ENCODE measurements around the gene CXCL17.

- TF ChIP-seq EZH2 (IDR thresholded peaks at IDR 0.05; ENCODE audit: low read length) (no peak), CTCF (optimal IDR thresholded peaks at IDR 0.05 in 1 of 3, IDR thresholded peaks at IDR 0.05 in 1 of 3, conservative IDR thresholded peaks at IDR 0.05 in 1 of 3; ENCODE audit: extremely low read depth in 1 of 3, insufficient read depth in 2 of 3, low read length in 3 of 3) (no peak)
Observed at GRCh38 chr19:42431486-42431885, 11.3 kb downstream of the CXCL17 start.

Measured in keratinocyte (primary cell).